IMR-90 (cell line): ENCODE results near the gene DEK. TPM values are rescaled to one million over a fixed set of nuclear protein-coding genes. Genes with fewer than 3 reads are reported as not detected.

Experiments
- ATAC-seq: fragments of 200-7000 bp; cut with Tn5 transposase; 2 replicates; pipeline ENCODE4 v1.9.1; 2020; ENCODE audit warnings: low read depth, mild to moderate bottlenecking, moderate library complexity
- Bru-seq: library from RNA; stranded (reverse); fragments of 400-500 nt; gene quantifications from one replicate; lab custom pipeline; 2021; lab: Mats Ljungman, UMichigan
- BruChase-seq, 2 experiments: library from RNA; stranded (reverse); fragments of 400-500 nt; gene quantifications; one replicate each; lab custom pipeline; 2021; lab: Mats Ljungman, UMichigan
- BruUV-seq: library from RNA; stranded (reverse); fragments of 400-500 nt; replicated peaks from 2 replicates; lab custom pipeline; 2021; lab: Mats Ljungman, UMichigan
- CTCF ChIA-PET: fragments of 300-600 bp; formaldehyde crosslinking; extraction: SDS; loops from one replicate; lab custom pipeline; 2021; ENCODE audit warnings: antibody characterized with exemption; lab: Yijun Ruan, JAX
- POLR2A ChIA-PET: fragments of 300-600 bp; sonication (Branson Sonifier 250); formaldehyde crosslinking; loops from one replicate; lab custom pipeline; 2022; ENCODE audit warnings: antibody characterized with exemption; ENCODE audit not compliant: unreplicated experiment; lab: Charles Lee
- DNase-seq: peaks from one replicate; pipeline ENCODE4 v3.0.0; 2013
- H2AFZ ChIP-seq: replicated peaks from 2 replicates; pipeline ENCODE3; 2013; ENCODE audit warnings: low read length, mild to moderate bottlenecking; ENCODE audit not compliant: poor library complexity
- H2AK5ac ChIP-seq: 2 replicates; pipeline ENCODE4 v1.6.1; 2013; ENCODE audit warnings: low read depth, low read length, inconsistent platforms
- H2AK9ac ChIP-seq: replicated peaks from 2 replicates; pipeline ENCODE3; 2013; ENCODE audit warnings: mild to moderate bottlenecking, low read depth, low read length, moderate library complexity; ENCODE audit not compliant: poor library complexity
- H2BK120ac ChIP-seq: 2 replicates; pipeline ENCODE4 v1.6.1; 2013; ENCODE audit warnings: low read depth, low read length, inconsistent platforms
- H2BK15ac ChIP-seq: 3 replicates; pipeline ENCODE4 v1.6.1; 2013; ENCODE audit warnings: low read depth, low read length, inconsistent platforms
- H2BK20ac ChIP-seq: 2 replicates; pipeline ENCODE4 v1.6.1; 2013; ENCODE audit warnings: low read depth, mild to moderate bottlenecking, inconsistent platforms, low read length, moderate library complexity
- H2BK5ac ChIP-seq: 2 replicates; pipeline ENCODE4 v1.6.1; 2013; ENCODE audit warnings: mild to moderate bottlenecking, low read depth, low read length, inconsistent platforms; ENCODE audit not compliant: poor library complexity, severe bottlenecking
- H3K14ac ChIP-seq: replicated peaks from 2 replicates; pipeline ENCODE4 v1.6.1; 2013; ENCODE audit warnings: low read depth, low read length, inconsistent platforms
- H3K18ac ChIP-seq: 2 replicates; pipeline ENCODE4 v1.6.1; 2013; ENCODE audit warnings: low read depth, low read length, control low read depth
- H3K23ac ChIP-seq: 2 replicates; pipeline ENCODE4 v1.6.1; 2013; ENCODE audit warnings: low read depth, low read length, inconsistent platforms
- H3K27ac ChIP-seq: 2 replicates; pipeline ENCODE4 v1.5.1; 2013; ENCODE audit warnings: mild to moderate bottlenecking, control low read depth, low read length; ENCODE audit not compliant: insufficient read depth
- H3K27me3 ChIP-seq: 2 replicates; pipeline ENCODE4 v1.6.1; 2013; ENCODE audit warnings: low read length; ENCODE audit not compliant: control insufficient read depth, insufficient read depth
- H3K36me3 ChIP-seq: 2 replicates; pipeline ENCODE4 v1.6.1; 2013; ENCODE audit warnings: low read length, mixed read lengths; ENCODE audit not compliant: control insufficient read depth, insufficient read depth
- H3K4ac ChIP-seq: 2 replicates; pipeline ENCODE4 v1.6.1; 2013; ENCODE audit warnings: low read depth, low read length, inconsistent platforms
- H3K4me1 ChIP-seq: 2 replicates; pipeline ENCODE4 v1.6.1; 2013; ENCODE audit warnings: low read length, mixed read lengths; ENCODE audit not compliant: control insufficient read depth, insufficient read depth
- H3K4me2 ChIP-seq: 2 replicates; pipeline ENCODE4 v1.6.1; 2013; ENCODE audit warnings: low read depth, mild to moderate bottlenecking, control low read depth, low read length, moderate library complexity
- H3K4me3 ChIP-seq: 2 replicates; pipeline ENCODE4 v1.5.1; 2013; ENCODE audit warnings: low read depth, mild to moderate bottlenecking, control low read depth, low read length, moderate library complexity; ENCODE audit not compliant: insufficient read depth
- H3K56ac ChIP-seq: 2 replicates; pipeline ENCODE4 v1.6.1; 2013; ENCODE audit warnings: low read length, inconsistent platforms; ENCODE audit not compliant: insufficient read depth; ENCODE audit errors: extremely low read depth
- H3K79me1 ChIP-seq, 2 experiments: 2 replicates each; pipeline ENCODE4 v1.6.1; 2013; ENCODE audit warnings: low read length in 2 of 2, inconsistent platforms in 1 of 2, low read depth in 1 of 2
- H3K9ac ChIP-seq: 2 replicates; pipeline ENCODE4 v1.6.1; 2013; ENCODE audit warnings: low read depth, low read length, control low read depth
- H3K9me1 ChIP-seq: 2 replicates; pipeline ENCODE4 v1.6.1; 2013; ENCODE audit warnings: low read length, inconsistent platforms; ENCODE audit not compliant: insufficient read depth
- H3K9me3 ChIP-seq: 2 replicates; pipeline ENCODE4 v1.6.1; 2013; ENCODE audit warnings: low read length; ENCODE audit not compliant: control insufficient read depth, insufficient read depth
- H4K20me1 ChIP-seq: 2 replicates; pipeline ENCODE4 v1.6.1; 2013; ENCODE audit warnings: low read length, inconsistent platforms; ENCODE audit not compliant: insufficient read depth
- H4K5ac ChIP-seq: 2 replicates; pipeline ENCODE4 v1.6.1; 2013; ENCODE audit warnings: mild to moderate bottlenecking, low read depth, low read length, control low read depth
- H4K8ac ChIP-seq, 2 experiments: 2 replicates each; pipeline ENCODE4 v1.6.1; 2013; ENCODE audit warnings: low read depth in 2 of 2, low read length in 2 of 2, control low read depth in 1 of 2, inconsistent platforms in 1 of 2
- H4K91ac ChIP-seq: 2 replicates; pipeline ENCODE4 v1.6.1; 2013; ENCODE audit warnings: low read depth, low read length, inconsistent platforms; ENCODE audit not compliant: insufficient read depth
- CTCF ChIP-seq: conservative IDR thresholded peaks from 2 replicates; pipeline ENCODE4 v1.5.1; 2012; ENCODE audit warnings: mild to moderate bottlenecking, low read depth, low read length, improper control_type of control experiment
- FOS ChIP-seq: fragments of 150-350 bp; IDR thresholded peaks from 2 replicates; pipeline ENCODE4 v1.6.1; 2016; ENCODE audit warnings: low read depth, low read length
- MAZ ChIP-seq: IDR thresholded peaks from 2 replicates; pipeline ENCODE4 v1.6.1; 2012; ENCODE audit warnings: low read depth, mild to moderate bottlenecking, low read length, improper control_type of control experiment, moderate library complexity, borderline replicate concordance
- MXI1 ChIP-seq: IDR thresholded peaks from 2 replicates; pipeline ENCODE4 v1.6.1; 2012; ENCODE audit warnings: low read depth, mild to moderate bottlenecking, low read length, moderate library complexity, borderline replicate concordance
- NFE2L2 ChIP-seq: fragments of 150-350 bp; IDR thresholded peaks from 2 replicates; pipeline ENCODE4 v1.6.1; 2016; ENCODE audit warnings: low read depth, mild to moderate bottlenecking, low read length
- POLR2A ChIP-seq: IDR thresholded peaks from 2 replicates; pipeline ENCODE4 v1.6.1; 2012; ENCODE audit warnings: mild to moderate bottlenecking, low read depth, low read length
- RAD21 ChIP-seq: IDR thresholded peaks from 2 replicates; pipeline ENCODE4 v1.6.1; 2012; ENCODE audit warnings: low read length, improper control_type of control experiment
- SMC3 ChIP-seq: fragments of 150-350 bp; IDR thresholded peaks from 2 replicates; pipeline ENCODE4 v1.6.1; 2016; ENCODE audit warnings: low read depth, mild to moderate bottlenecking, antibody characterized with exemption, low read length, moderate library complexity
- WGBS, 2 experiments: methylation state at CpG; one replicate each; pipeline versions ENCODE4 v1.1.5 to v1.1.7; 2013; ENCODE audit warnings: missing lambda C conversion rate in 2 of 2; ENCODE audit not compliant: insufficient read length in 1 of 2; ENCODE audit errors: extremely low coverage in 2 of 2; 5-methylcytosine and 5-hydroxymethylcytosine counted together
- dilution Hi-C: fragments of 300-500 bp; cut with HindIII; formaldehyde crosslinking; loops from one replicate; pipeline ENCODE4 v1.14.3; 2018; ENCODE audit warnings: low sequenced_read_pairs; ENCODE audit not compliant: unreplicated experiment
- in situ Hi-C: fragments of 300-500 bp; cut with MboI; formaldehyde crosslinking; loops from 3 replicates; pipeline ENCODE4 v1.14.3; 2019; ENCODE audit warnings: low sequenced_read_pairs, inconsistent platforms, mixed read lengths
- intact Hi-C: fragments of 100-400 bp; cut with micrococcal nuclease; formaldehyde crosslinking; loops from 2 replicates; pipeline ENCODE4 v1.10.0; 2022
- long read RNA-seq: library from polyadenylated mRNA; unstranded; transcript quantifications from one replicate; pipeline ENCODE4 v2.0.0, GENCODE V29; 2021; ENCODE audit not compliant: unreplicated experiment
- polyA plus RNA-seq, 3 experiments: library from polyadenylated mRNA; depleted of rRNA; stranded (reverse); fragments of >200 nt; gene quantifications; 2 replicates each; pipeline ENCODE4 v1.2.3, GENCODE V29; 2012; ENCODE audit warnings: low replicate concordance in 1 of 3
- total RNA-seq: library from RNA; depleted of rRNA; stranded (reverse); fragments of >200 nt; gene quantifications from 2 replicates; pipeline ENCODE4 v1.2.3, GENCODE V29; 2012; rRNA removed

DEK gene
- 33.5 and 82.8 TPM in 2 replicates for total RNA-seq
- 37.1 and 37.4 TPM in 2 replicates for polyA plus RNA-seq (2012; rRNA removed)
- 9.5 and 16.0 TPM in 2 replicates for polyA plus RNA-seq (2012; cell fraction: cytosol; rRNA removed)
- 5.2 and 18.1 TPM in 2 replicates for polyA plus RNA-seq (2012; cell fraction: nucleus; rRNA removed; ENCODE audit: low replicate concordance)
- percentile 90 among the genes with signal in this experiment for Bru-seq, nascent RNA
- percentile 84 among the genes with signal in this experiment for BruChase-seq, experiment 1, labeled RNA remaining after a 6-hour chase
- percentile 80 among the genes with signal in this experiment for BruChase-seq, experiment 2, labeled RNA remaining after a 2-hour chase
- long read RNA-seq, transcript DEK-202 (11 exons, 3,427 nt), result major isoform, 59 of 97 reads
- long read RNA-seq, partial matches to known transcripts, result 19 of 97 reads
- long read RNA-seq, other reads (novel, unspliced or antisense), result 18 of 97 reads

- ATAC-seq (peak; percentile 86), DNase-seq (peak; percentile 81)
- H3K23ac ChIP-seq, result peak within 1 kb of the TSS; percentile 92
- BruUV-seq, result no TSS peak
- H3K36me3 ChIP-seq, result peaks cover 3% of the 10 kb centered on the region; the same call in 1 of the 2 replicates
- peak within 1 kb of the TSS; percentile 75; the same call in 1 of the 2 replicates for H2BK20ac ChIP-seq
- peak within 1 kb of the TSS; percentile 84 for H4K91ac ChIP-seq
- peak within 1 kb of the TSS; percentile 73 for H2BK120ac ChIP-seq
- no peak for TF ChIP-seq FOS
- peak; percentile 63 for TF ChIP-seq CTCF
- TF ChIP-seq MAZ, result peak; percentile 73; the same call in 1 of the 2 replicates
- peak; percentile 43 for TF ChIP-seq RAD21
- TF ChIP-seq POLR2A, result peak; percentile 65
- TF ChIP-seq NFE2L2, result no peak
- peak; percentile 24; the same call in 1 of the 2 replicates for TF ChIP-seq SMC3
- peak; percentile 71 for TF ChIP-seq MXI1
- H4K8ac ChIP-seq, result peak within 1 kb of the TSS; percentile 90 to 96
- peak within 1 kb of the TSS; percentile 81 for H4K5ac ChIP-seq
- peak within 1 kb of the TSS; percentile 99 for H2AK9ac ChIP-seq
- POLR2A ChIA-PET, result no interaction called here
- H3K14ac ChIP-seq, result peak within 1 kb of the TSS; percentile 88
- no peaks in the 10 kb centered on the region; the same call in 1 of the 2 replicates for H3K27me3 ChIP-seq
- H3K9ac ChIP-seq, result peak within 1 kb of the TSS; percentile 96
- H2AK5ac ChIP-seq, result peak within 1 kb of the TSS; percentile 81
- H3K9me1 ChIP-seq, result peaks cover 3% of the 10 kb centered on the region; the same call in 1 of the 2 replicates
- in situ Hi-C loops, result no loop called here
- dilution Hi-C loops, result no loop called here
- 0% methylated on average over 40 of the region's 113 CpGs; no CpG with 5 or more reads in 1 of the 2 experiments for WGBS, 2 experiments
- H2BK15ac ChIP-seq, result peak within 1 kb of the TSS; percentile 86
- CTCF ChIA-PET, result no interaction called here
- H4K20me1 ChIP-seq, result peaks cover 34% of the 10 kb centered on the region
- H3K4me3 ChIP-seq, result peak within 1 kb of the TSS; percentile 98
- peak within 1 kb of the TSS; percentile 95 for H3K56ac ChIP-seq
- H3K27ac ChIP-seq, result peak within 1 kb of the TSS; percentile 95
- H2BK5ac ChIP-seq, result peak within 1 kb of the TSS; percentile 82
- H3K18ac ChIP-seq, result peak within 1 kb of the TSS; percentile 69
- H3K4me1 ChIP-seq, result peaks cover 15% of the 10 kb centered on the region
- peak within 1 kb of the TSS; percentile 96 for H3K4me2 ChIP-seq
- H3K79me1 ChIP-seq, result peaks cover 0 to 20% of the 10 kb centered on the region in 2 experiments; a peak in 1 of 4 replicates
- H3K9me3 ChIP-seq, result no peaks in the 10 kb centered on the region; the same call in 1 of the 2 replicates
- intact Hi-C loops, result loop anchor here (1.0 to 10.0 kb wide), 4 partner anchors 44 to 1942 kb away; partner anchors contain the start of gene KIF13A
- H2AFZ ChIP-seq, result peak within 1 kb of the TSS; percentile 92
- H3K4ac ChIP-seq, result peak within 1 kb of the TSS; percentile 83
Observed at GRCh38 chr6:18264219-18264922, at the start of gene DEK. Gene DEK (minus strand): TSS chr6:18264530. CDS start chr6:18263987, 543 bp downstream.
